IMR-90 (cell line): ENCODE measurements around the gene PHC3. TPM values are rescaled to one million over a fixed set of nuclear protein-coding genes. Genes with fewer than 3 reads are reported as not detected.
A peak's percentile ranks its signal among the peaks of the same experiment; 100 is the strongest.

ENCODE experiments used
- ATAC-seq: fragments of 200-7000 bp; cut with Tn5 transposase; 2 replicates; pipeline ENCODE4 v1.9.1; 2020; ENCODE audit warnings: low read depth, mild to moderate bottlenecking, moderate library complexity
- BruUV-seq: library from RNA; stranded (reverse); fragments of 400-500 nt; replicated peaks from 2 replicates; lab custom pipeline; 2021; lab: Mats Ljungman, UMichigan
- CTCF ChIA-PET: fragments of 300-600 bp; formaldehyde crosslinking; extraction: SDS; loops from one replicate; lab custom pipeline; 2021; ENCODE audit warnings: antibody characterized with exemption; lab: Yijun Ruan, JAX
- POLR2A ChIA-PET: fragments of 300-600 bp; sonication (Branson Sonifier 250); formaldehyde crosslinking; loops from one replicate; lab custom pipeline; 2022; ENCODE audit warnings: antibody characterized with exemption; ENCODE audit not compliant: unreplicated experiment; lab: Charles Lee
- DNase-seq: peaks from one replicate; pipeline ENCODE4 v3.0.0; 2013
- H2AFZ ChIP-seq: replicated peaks from 2 replicates; pipeline ENCODE3; 2013; ENCODE audit warnings: low read length, mild to moderate bottlenecking; ENCODE audit not compliant: poor library complexity
- H2AK5ac ChIP-seq: 2 replicates; pipeline ENCODE4 v1.6.1; 2013; ENCODE audit warnings: low read depth, low read length, inconsistent platforms
- H2AK9ac ChIP-seq: replicated peaks from 2 replicates; pipeline ENCODE3; 2013; ENCODE audit warnings: mild to moderate bottlenecking, low read depth, low read length, moderate library complexity; ENCODE audit not compliant: poor library complexity
- H2BK120ac ChIP-seq: 2 replicates; pipeline ENCODE4 v1.6.1; 2013; ENCODE audit warnings: low read depth, low read length, inconsistent platforms
- H2BK15ac ChIP-seq: 3 replicates; pipeline ENCODE4 v1.6.1; 2013; ENCODE audit warnings: low read depth, low read length, inconsistent platforms
- H2BK20ac ChIP-seq: 2 replicates; pipeline ENCODE4 v1.6.1; 2013; ENCODE audit warnings: low read depth, mild to moderate bottlenecking, inconsistent platforms, low read length, moderate library complexity
- H2BK5ac ChIP-seq: 2 replicates; pipeline ENCODE4 v1.6.1; 2013; ENCODE audit warnings: mild to moderate bottlenecking, low read depth, low read length, inconsistent platforms; ENCODE audit not compliant: poor library complexity, severe bottlenecking
- H3K14ac ChIP-seq: replicated peaks from 2 replicates; pipeline ENCODE4 v1.6.1; 2013; ENCODE audit warnings: low read depth, low read length, inconsistent platforms
- H3K18ac ChIP-seq: 2 replicates; pipeline ENCODE4 v1.6.1; 2013; ENCODE audit warnings: low read depth, low read length, control low read depth
- H3K23ac ChIP-seq: 2 replicates; pipeline ENCODE4 v1.6.1; 2013; ENCODE audit warnings: low read depth, low read length, inconsistent platforms
- H3K27ac ChIP-seq: 2 replicates; pipeline ENCODE4 v1.5.1; 2013; ENCODE audit warnings: mild to moderate bottlenecking, control low read depth, low read length; ENCODE audit not compliant: insufficient read depth
- H3K27me3 ChIP-seq: 2 replicates; pipeline ENCODE4 v1.6.1; 2013; ENCODE audit warnings: low read length; ENCODE audit not compliant: control insufficient read depth, insufficient read depth
- H3K36me3 ChIP-seq: 2 replicates; pipeline ENCODE4 v1.6.1; 2013; ENCODE audit warnings: low read length, mixed read lengths; ENCODE audit not compliant: control insufficient read depth, insufficient read depth
- H3K4ac ChIP-seq: 2 replicates; pipeline ENCODE4 v1.6.1; 2013; ENCODE audit warnings: low read depth, low read length, inconsistent platforms
- H3K4me1 ChIP-seq: 2 replicates; pipeline ENCODE4 v1.6.1; 2013; ENCODE audit warnings: low read length, mixed read lengths; ENCODE audit not compliant: control insufficient read depth, insufficient read depth
- H3K4me2 ChIP-seq: 2 replicates; pipeline ENCODE4 v1.6.1; 2013; ENCODE audit warnings: low read depth, mild to moderate bottlenecking, control low read depth, low read length, moderate library complexity
- H3K4me3 ChIP-seq: 2 replicates; pipeline ENCODE4 v1.5.1; 2013; ENCODE audit warnings: low read depth, mild to moderate bottlenecking, control low read depth, low read length, moderate library complexity; ENCODE audit not compliant: insufficient read depth
- H3K56ac ChIP-seq: 2 replicates; pipeline ENCODE4 v1.6.1; 2013; ENCODE audit warnings: low read length, inconsistent platforms; ENCODE audit not compliant: insufficient read depth; ENCODE audit errors: extremely low read depth
- H3K79me1 ChIP-seq, 2 experiments: 2 replicates each; pipeline ENCODE4 v1.6.1; 2013; ENCODE audit warnings: low read length in 2 of 2, inconsistent platforms in 1 of 2, low read depth in 1 of 2
- H3K9ac ChIP-seq: 2 replicates; pipeline ENCODE4 v1.6.1; 2013; ENCODE audit warnings: low read depth, low read length, control low read depth
- H3K9me1 ChIP-seq: 2 replicates; pipeline ENCODE4 v1.6.1; 2013; ENCODE audit warnings: low read length, inconsistent platforms; ENCODE audit not compliant: insufficient read depth
- H3K9me3 ChIP-seq: 2 replicates; pipeline ENCODE4 v1.6.1; 2013; ENCODE audit warnings: low read length; ENCODE audit not compliant: control insufficient read depth, insufficient read depth
- H4K20me1 ChIP-seq: 2 replicates; pipeline ENCODE4 v1.6.1; 2013; ENCODE audit warnings: low read length, inconsistent platforms; ENCODE audit not compliant: insufficient read depth
- H4K5ac ChIP-seq: 2 replicates; pipeline ENCODE4 v1.6.1; 2013; ENCODE audit warnings: mild to moderate bottlenecking, low read depth, low read length, control low read depth
- H4K8ac ChIP-seq, 2 experiments: 2 replicates each; pipeline ENCODE4 v1.6.1; 2013; ENCODE audit warnings: low read depth in 2 of 2, low read length in 2 of 2, control low read depth in 1 of 2, inconsistent platforms in 1 of 2
- H4K91ac ChIP-seq: 2 replicates; pipeline ENCODE4 v1.6.1; 2013; ENCODE audit warnings: low read depth, low read length, inconsistent platforms; ENCODE audit not compliant: insufficient read depth
- BHLHE40 ChIP-seq: fragments of 150-350 bp; IDR thresholded peaks from 2 replicates; pipeline ENCODE4 v1.6.1; 2016; ENCODE audit warnings: mild to moderate bottlenecking, low read depth, low read length
- CEBPB ChIP-seq: IDR thresholded peaks from 2 replicates; pipeline ENCODE4 v1.6.1; 2012; ENCODE audit warnings: low read depth, low read length, improper control_type of control experiment
- CHD1 ChIP-seq: IDR thresholded peaks from 2 replicates; pipeline ENCODE4 v1.6.1; 2012; ENCODE audit warnings: low read depth, low read length, improper control_type of control experiment
- ELK1 ChIP-seq: fragments of 150-350 bp; IDR thresholded peaks from 2 replicates; pipeline ENCODE4 v1.6.1; 2016; ENCODE audit warnings: low read depth, mild to moderate bottlenecking, low read length, moderate library complexity, borderline replicate concordance
- FOS ChIP-seq: fragments of 150-350 bp; IDR thresholded peaks from 2 replicates; pipeline ENCODE4 v1.6.1; 2016; ENCODE audit warnings: low read depth, low read length
- MAFK ChIP-seq: IDR thresholded peaks from 2 replicates; pipeline ENCODE4 v1.6.1; 2012; ENCODE audit warnings: low read depth, low read length, improper control_type of control experiment
- MAZ ChIP-seq: IDR thresholded peaks from 2 replicates; pipeline ENCODE4 v1.6.1; 2012; ENCODE audit warnings: low read depth, mild to moderate bottlenecking, low read length, improper control_type of control experiment, moderate library complexity, borderline replicate concordance
- MXI1 ChIP-seq: IDR thresholded peaks from 2 replicates; pipeline ENCODE4 v1.6.1; 2012; ENCODE audit warnings: low read depth, mild to moderate bottlenecking, low read length, moderate library complexity, borderline replicate concordance
- NFE2L2 ChIP-seq: fragments of 150-350 bp; IDR thresholded peaks from 2 replicates; pipeline ENCODE4 v1.6.1; 2016; ENCODE audit warnings: low read depth, mild to moderate bottlenecking, low read length
- RAD21 ChIP-seq: IDR thresholded peaks from 2 replicates; pipeline ENCODE4 v1.6.1; 2012; ENCODE audit warnings: low read length, improper control_type of control experiment
- RCOR1 ChIP-seq: IDR thresholded peaks from 2 replicates; pipeline ENCODE4 v1.6.1; 2012; ENCODE audit warnings: mild to moderate bottlenecking, low read length, improper control_type of control experiment; ENCODE audit not compliant: insufficient replicate concordance
- RFX5 ChIP-seq: IDR thresholded peaks from 2 replicates; pipeline ENCODE4 v1.8.0; 2012; ENCODE audit warnings: low read depth, mild to moderate bottlenecking, low read length, moderate library complexity
- SMC3 ChIP-seq: fragments of 150-350 bp; IDR thresholded peaks from 2 replicates; pipeline ENCODE4 v1.6.1; 2016; ENCODE audit warnings: low read depth, mild to moderate bottlenecking, antibody characterized with exemption, low read length, moderate library complexity
- dilution Hi-C: fragments of 300-500 bp; cut with HindIII; formaldehyde crosslinking; loops from one replicate; pipeline ENCODE4 v1.14.3; 2018; ENCODE audit warnings: low sequenced_read_pairs; ENCODE audit not compliant: unreplicated experiment
- in situ Hi-C: fragments of 300-500 bp; cut with MboI; formaldehyde crosslinking; loops from 3 replicates; pipeline ENCODE4 v1.14.3; 2019; ENCODE audit warnings: low sequenced_read_pairs, inconsistent platforms, mixed read lengths
- intact Hi-C: fragments of 100-400 bp; cut with micrococcal nuclease; formaldehyde crosslinking; loops from 2 replicates; pipeline ENCODE4 v1.10.0; 2022
- polyA plus RNA-seq, 3 experiments: library from polyadenylated mRNA; depleted of rRNA; stranded (reverse); fragments of >200 nt; gene quantifications; 2 replicates each; pipeline ENCODE4 v1.2.3, GENCODE V29; 2012; ENCODE audit warnings: low replicate concordance in 1 of 3
- total RNA-seq: library from RNA; depleted of rRNA; stranded (reverse); fragments of >200 nt; gene quantifications from 2 replicates; pipeline ENCODE4 v1.2.3, GENCODE V29; 2012

The PHC3 gene
- total and polyA plus RNA-seq, 2 of the 4 experiments (the other 2 are of a cell fraction) = 18.3 to 26.3 TPM

GRCh38 chr3:170162630-170163029, 18.9 kb downstream of the PHC3 start:
- ATAC-seq = no peak
- Histone ChIP-seq H3K18ac (no peak overlapping the region), H4K20me1 (peaks cover 51% of the 10 kb centered on the region), H3K56ac (no peak overlapping the region), H2BK15ac (no peak overlapping the region), H3K4ac (no peak overlapping the region), H2BK5ac (no peak overlapping the region), H2BK120ac (no peak overlapping the region), H2AK9ac (no peak overlapping the region), H3K4me1 (no peaks in the 10 kb centered on the region), H3K36me3 (peaks cover 28% of the 10 kb centered on the region), H3K14ac (no peak overlapping the region), H2BK20ac (no peak overlapping the region), H4K8ac (no peak overlapping the region), H2AK5ac (no peak overlapping the region), H3K9ac (no peak overlapping the region), H4K91ac (no peak overlapping the region), H2AFZ (no peak overlapping the region), H4K5ac (no peak overlapping the region), H3K4me2 (no peak overlapping the region), H3K9me1 (peaks cover 2% of the 10 kb centered on the region; the same call in 1 of the 2 replicates), H3K9me3 (no peaks in the 10 kb centered on the region), H3K27ac (no peak overlapping the region), H3K79me1 (peaks cover 17 to 59% of the 10 kb centered on the region in 2 experiments), H3K27me3 (no peaks in the 10 kb centered on the region), H3K4me3 (no peak overlapping the region), H3K23ac (no peak overlapping the region)
- dilution Hi-C loops (no loop called here), intact Hi-C loops (no loop called here), in situ Hi-C loops (no loop called here)
- DNase-seq = peak; percentile 42
- CTCF ChIA-PET = no interaction called here
- TF ChIP-seq CHD1 (no peak), RAD21 (no peak), SMC3 (no peak), CEBPB (no peak), MXI1 (no peak), RFX5 (no peak), FOS (no peak), BHLHE40 (no peak), MAZ (no peak), ELK1 (no peak), NFE2L2 (no peak), MAFK (no peak), RCOR1 (no peak)
- BruUV-seq = no TSS peak
- POLR2A ChIA-PET = no interaction called here
